Immature natural killer cell (primary cell): ENCODE data around the gene CTTNBP2NL. TPM values are rescaled to one million over a fixed set of nuclear protein-coding genes. Genes with fewer than 3 reads are reported as not detected.
"Not testable (repeated sequence)": the region's sequence is repeated elsewhere in the genome, so short reads cannot be mapped to it uniquely, and the experiment has no call there.

Experiments used
- DNase-seq, 3 donors: peaks; one replicate each; pipeline ENCODE4 v3.0.0; 2022; ENCODE audit warnings: mixed read lengths in 1 of 3
- H3K27ac Mint-ChIP-seq, 6 donors: one replicate each; pipeline ENCODE4 v1.8.0; 2020; ENCODE audit warnings: mixed read lengths in 6 of 6, mild to moderate bottlenecking in 5 of 6, inconsistent platforms in 4 of 6, moderate library complexity in 3 of 6
- H3K27me3 Mint-ChIP-seq, 3 donors: one replicate each; pipeline ENCODE4 v1.8.0; 2020 to 2021; ENCODE audit warnings: low read depth in 3 of 3, mild to moderate bottlenecking in 3 of 3, mixed read lengths in 3 of 3, moderate library complexity in 3 of 3, inconsistent platforms in 1 of 3
- H3K36me3 Mint-ChIP-seq, 3 donors: one replicate each; pipeline ENCODE4 v1.8.0; 2020; ENCODE audit warnings: mixed read lengths in 3 of 3, inconsistent platforms in 2 of 3, mild to moderate bottlenecking in 2 of 3
- H3K4me1 Mint-ChIP-seq, 2 donors: one replicate each; pipeline ENCODE4 v1.8.0; 2020; ENCODE audit warnings: inconsistent platforms in 2 of 2, mild to moderate bottlenecking in 2 of 2, mixed read lengths in 2 of 2, moderate library complexity in 1 of 2
- H3K4me3 Mint-ChIP-seq, 5 donors: one replicate each; pipeline ENCODE4 v1.8.0; 2020; ENCODE audit warnings: mild to moderate bottlenecking in 5 of 5, mixed read lengths in 5 of 5, inconsistent platforms in 3 of 5, moderate library complexity in 3 of 5
- H3K9me3 Mint-ChIP-seq, 6 donors: one replicate each; pipeline ENCODE4 v1.8.0; 2020; ENCODE audit warnings: mild to moderate bottlenecking in 6 of 6, mixed read lengths in 6 of 6, inconsistent platforms in 4 of 6, moderate library complexity in 3 of 6
- polyA plus RNA-seq, 3 donors: library from polyadenylated mRNA; unstranded; fragments of 300-500 nt; fragmentation: Illumina TruSeq; gene quantifications; one replicate each; pipeline ENCODE4 v1.2.3, GENCODE V29; 2021

The CTTNBP2NL gene
- polyA plus RNA-seq, 3 donors from 2014 or later, result 0.03 TPM; not detected in 2

- Mint-ChIP-seq H3K36me3 (peaks cover 0 to under 1% (median 0%) of the 10 kb centered on the region in 3 donors), H3K9me3 (peaks cover 0 to 2% (median under 1%) of the 10 kb centered on the region in 6 donors), H3K4me1 (peaks cover 6 to 7% of the 10 kb centered on the region in 2 donors), H3K4me3 (no peak overlapping the region), H3K27ac (no peak overlapping the region), H3K27me3 (peaks cover 8 to 22% (median 10%) of the 10 kb centered on the region in 3 donors)
- no peak for DNase-seq
These were observed 75.0 kb downstream of the CTTNBP2NL start for GRCh38 chr1:112470966-112471365.

GRCh38 chr1:112472142-112472541 lies 76.1 kb downstream of the CTTNBP2NL start:
- Mint-ChIP-seq H3K9me3 (peaks cover 1 to 14% (median 6%) of the 10 kb centered on the region in 6 donors), H3K4me1 (no peaks in the 10 kb centered on the region), H3K36me3 (peaks cover 0 to 10% (median 2%) of the 10 kb centered on the region in 3 donors), H3K27ac (no peak overlapping the region), H3K4me3 (no peak overlapping the region), H3K27me3 (peaks cover 9 to 15% (median 11%) of the 10 kb centered on the region in 3 donors)
- DNase-seq, result no peak

- Mint-ChIP-seq H3K27ac (no peak overlapping the region), H3K4me3 (no peak overlapping the region), H3K4me1 (no peaks in the 10 kb centered on the region), H3K27me3 (peaks cover 8 to 14% (median 10%) of the 10 kb centered on the region in 3 donors), H3K9me3 (peaks cover 11 to 29% (median 23%) of the 10 kb centered on the region in 6 donors), H3K36me3 (peaks cover 3 to 24% (median 5%) of the 10 kb centered on the region in 3 donors)
- DNase-seq, result no peak
These were observed 81.5 kb downstream of the CTTNBP2NL start for GRCh38 chr1:112477550-112477949.

- no peak overlapping the region for H3K4me3 Mint-ChIP-seq
- H3K27ac Mint-ChIP-seq, result no peak overlapping the region
- DNase-seq, result no peak
- peaks cover 10 to 21% (median 10%) of the 10 kb centered on the region in 3 donors for H3K27me3 Mint-ChIP-seq
- H3K9me3 Mint-ChIP-seq, result peaks cover 11 to 29% (median 23%) of the 10 kb centered on the region in 6 donors
- H3K4me1 Mint-ChIP-seq, result no peaks in the 10 kb centered on the region
- peaks cover 3 to 24% (median 5%) of the 10 kb centered on the region in 3 donors for H3K36me3 Mint-ChIP-seq
These were observed 82.3 kb downstream of the CTTNBP2NL start for GRCh38 chr1:112478314-112478713.

- DNase-seq, H3K4me1 Mint-ChIP-seq, H3K36me3 Mint-ChIP-seq, H3K4me3 Mint-ChIP-seq, H3K27ac Mint-ChIP-seq, H3K9me3 Mint-ChIP-seq: not testable (repeated sequence)
- peaks cover 0 to 15% (median 3%) of the 10 kb centered on the region in 3 donors for H3K27me3 Mint-ChIP-seq
These were observed 90.0 kb downstream of the CTTNBP2NL start for GRCh38 chr1:112486063-112486462.

GRCh38 chr1:112487686-112488085 lies 91.7 kb downstream of the CTTNBP2NL start:
- H3K4me1 Mint-ChIP-seq, H3K27ac Mint-ChIP-seq, H3K9me3 Mint-ChIP-seq, H3K36me3 Mint-ChIP-seq, DNase-seq, H3K4me3 Mint-ChIP-seq: not testable (repeated sequence)
- H3K27me3 Mint-ChIP-seq, result peaks cover 2 to 13% (median 5%) of the 10 kb centered on the region in 3 donors

GRCh38 chr1:112488141-112488540 lies 92.1 kb downstream of the CTTNBP2NL start:
- Mint-ChIP-seq H3K4me3 (no peak overlapping the region), H3K27ac (no peak overlapping the region), H3K4me1 (no peaks in the 10 kb centered on the region), H3K36me3 (no peaks in the 10 kb centered on the region), H3K27me3 (peaks cover 2 to 9% (median 3%) of the 10 kb centered on the region in 3 donors), H3K9me3 (no peaks in the 10 kb centered on the region)
- DNase-seq, result no peak

GRCh38 chr1:112492076-112492475 lies 96.1 kb downstream of the CTTNBP2NL start:
- H3K27me3 Mint-ChIP-seq, result peaks cover 3 to 6% (median 3%) of the 10 kb centered on the region in 3 donors
- no peak for DNase-seq
- H3K4me3 Mint-ChIP-seq, result no peak overlapping the region
- no peak overlapping the region for H3K27ac Mint-ChIP-seq
- no peaks in the 10 kb centered on the region for H3K4me1 Mint-ChIP-seq
- no peaks in the 10 kb centered on the region for H3K9me3 Mint-ChIP-seq
- H3K36me3 Mint-ChIP-seq, result peaks cover 0 to 4% (median 0%) of the 10 kb centered on the region in 3 donors

GRCh38 chr1:112493351-112493750 lies 97.3 kb downstream of the CTTNBP2NL start:
- no peak overlapping the region for H3K27ac Mint-ChIP-seq
- no peaks in the 10 kb centered on the region for H3K9me3 Mint-ChIP-seq
- peaks cover 3 to 6% (median 3%) of the 10 kb centered on the region in 3 donors for H3K27me3 Mint-ChIP-seq
- no peaks in the 10 kb centered on the region for H3K4me1 Mint-ChIP-seq
- DNase-seq, result no peak
- H3K4me3 Mint-ChIP-seq, result no peak overlapping the region
- peaks cover 0 to 4% (median 0%) of the 10 kb centered on the region in 3 donors for H3K36me3 Mint-ChIP-seq

GRCh38 chr1:112496290-112496689 lies 100.3 kb downstream of the CTTNBP2NL start:
- no peak overlapping the region for H3K4me3 Mint-ChIP-seq
- H3K27ac Mint-ChIP-seq, result no peak overlapping the region
- no peaks in the 10 kb centered on the region for H3K9me3 Mint-ChIP-seq
- peaks cover 0 to 4% (median 0%) of the 10 kb centered on the region in 3 donors for H3K36me3 Mint-ChIP-seq
- no peak for DNase-seq
- peaks cover 1 to 8% (median 5%) of the 10 kb centered on the region in 3 donors for H3K27me3 Mint-ChIP-seq
- no peaks in the 10 kb centered on the region for H3K4me1 Mint-ChIP-seq

GRCh38 chr1:112501810-112502641 lies 106.0 kb downstream of the CTTNBP2NL start:
- peaks cover 0 to 5% of the 10 kb centered on the region in 2 donors for H3K4me1 Mint-ChIP-seq
- peaks cover 0 to 2% (median 0%) of the 10 kb centered on the region in 6 donors for H3K9me3 Mint-ChIP-seq
- peak; percentile 26 to 45 (median 38) for DNase-seq
- peak overlapping the region; percentile 31 to 78 (median 70) for H3K4me3 Mint-ChIP-seq
- peaks cover 12 to 19% (median 16%) of the 10 kb centered on the region in 3 donors for H3K27me3 Mint-ChIP-seq
- no peaks in the 10 kb centered on the region for H3K36me3 Mint-ChIP-seq
- no peak overlapping the region for H3K27ac Mint-ChIP-seq

- peak overlapping the region in 2 of 5 donors; percentile 8 for H3K4me3 Mint-ChIP-seq
- peaks cover 7 to 12% of the 10 kb centered on the region in 2 donors for H3K4me1 Mint-ChIP-seq
- peaks cover 16 to 20% (median 19%) of the 10 kb centered on the region in 3 donors for H3K27me3 Mint-ChIP-seq
These were observed 106.8 kb downstream of the CTTNBP2NL start for GRCh38 chr1:112502826-112503225.

GRCh38 chr1:112504001-112504660 lies 108.1 kb downstream of the CTTNBP2NL start:
- H3K4me3 Mint-ChIP-seq, result no peak overlapping the region
- peaks cover 0 to 2% (median 0%) of the 10 kb centered on the region in 6 donors for H3K9me3 Mint-ChIP-seq
- H3K36me3 Mint-ChIP-seq, result no peaks in the 10 kb centered on the region
- H3K27me3 Mint-ChIP-seq, result peaks cover 14 to 20% (median 19%) of the 10 kb centered on the region in 3 donors
- peaks cover 7 to 18% of the 10 kb centered on the region in 2 donors for H3K4me1 Mint-ChIP-seq
- no peak overlapping the region for H3K27ac Mint-ChIP-seq
- DNase-seq, result no peak

More at GRCh38 chr1:112502826-112503225, 106.8 kb downstream of the CTTNBP2NL start:
- H3K27ac Mint-ChIP-seq, result no peak overlapping the region
- H3K9me3 Mint-ChIP-seq, result peaks cover 0 to 2% (median 0%) of the 10 kb centered on the region in 6 donors
- H3K36me3 Mint-ChIP-seq, result no peaks in the 10 kb centered on the region
- no peak for DNase-seq
